Loucy (cell line): ENCODE measurements around the gene UGT2A3.

Experiments used
- H2AFZ ChIP-seq: fragments of 200-600 bp; sonication (generic); 2 replicates; pipeline ENCODE4 v1.6.0; 2016; ENCODE audit warnings: antibody characterized with exemption, mild to moderate bottlenecking, low read length, moderate library complexity
- H3F3A ChIP-seq: fragments of 200-600 bp; 2 replicates; pipeline ENCODE4 v1.6.0; 2016; ENCODE audit warnings: antibody characterized with exemption, low read depth, mild to moderate bottlenecking
- H3K27me3 ChIP-seq: fragments of 200-600 bp; sonication (generic); 2 replicates; pipeline ENCODE4 v1.6.1; 2014; ENCODE audit warnings: low read length, mild to moderate bottlenecking; ENCODE audit not compliant: insufficient read depth, poor library complexity, severe bottlenecking
- H3K36me3 ChIP-seq: fragments of 200-600 bp; sonication (generic); 2 replicates; pipeline ENCODE4 v1.6.1; 2016; ENCODE audit warnings: low read length; ENCODE audit not compliant: insufficient read depth
- H3K4me1 ChIP-seq: fragments of 200-600 bp; sonication (generic); 2 replicates; pipeline ENCODE4 v1.5.1; 2014; ENCODE audit warnings: low read length, mild to moderate bottlenecking; ENCODE audit not compliant: insufficient read depth, poor library complexity, severe bottlenecking
- H3K4me2 ChIP-seq: fragments of 200-600 bp; sonication (generic); 2 replicates; pipeline ENCODE4 v1.6.0; 2014; ENCODE audit warnings: antibody characterized with exemption, low read length, low read depth, mild to moderate bottlenecking; ENCODE audit not compliant: poor library complexity, severe bottlenecking
- H3K4me3 ChIP-seq: fragments of 200-600 bp; sonication (generic); 2 replicates; pipeline ENCODE4 v1.5.1; 2014; ENCODE audit warnings: low read length, mild to moderate bottlenecking, mixed read lengths; ENCODE audit not compliant: poor library complexity, severe bottlenecking
- H3K79me2 ChIP-seq: fragments of 200-600 bp; sonication (generic); 2 replicates; pipeline ENCODE4 v1.6.1; 2014; ENCODE audit warnings: low read length; ENCODE audit not compliant: insufficient read depth
- H3K9ac ChIP-seq: fragments of 200-600 bp; sonication (generic); 2 replicates; pipeline ENCODE4 v1.6.0; 2014; ENCODE audit warnings: mild to moderate bottlenecking, low read depth, low read length, moderate library complexity; ENCODE audit not compliant: poor library complexity, severe bottlenecking
- H3K9me2 ChIP-seq: fragments of 200-600 bp; sonication (generic); replicated peaks from 2 replicates; pipeline ENCODE4 v1.6.1; 2016; ENCODE audit warnings: low read depth, low read length, mixed read lengths
- H3K9me3 ChIP-seq: fragments of 200-600 bp; sonication (generic); 2 replicates; pipeline ENCODE4 v1.6.1; 2014; ENCODE audit warnings: mild to moderate bottlenecking, antibody characterized with exemption, low read length, low read depth; ENCODE audit not compliant: insufficient read depth
- H4K20me1 ChIP-seq: fragments of 200-600 bp; sonication (generic); 2 replicates; pipeline ENCODE4 v1.6.0; 2014; ENCODE audit warnings: antibody characterized with exemption, low read length, mild to moderate bottlenecking; ENCODE audit not compliant: insufficient read depth, poor library complexity, severe bottlenecking
- EZH2phosphoT487 ChIP-seq: fragments of 200-600 bp; IDR thresholded peaks from 2 replicates; pipeline ENCODE4 v1.6.1; 2018; ENCODE audit warnings: antibody characterized with exemption, mild to moderate bottlenecking, moderate library complexity, borderline replicate concordance
- TF ChIP-seq, protein P1 (sequence below): fragments of 200-600 bp; sonication (generic); conservative IDR thresholded peaks from 2 replicates; pipeline ENCODE4 v1.5.1; 2014; ENCODE audit warnings: mild to moderate bottlenecking, antibody characterized with exemption, low read length

Gene UGT2A3

DNA sequence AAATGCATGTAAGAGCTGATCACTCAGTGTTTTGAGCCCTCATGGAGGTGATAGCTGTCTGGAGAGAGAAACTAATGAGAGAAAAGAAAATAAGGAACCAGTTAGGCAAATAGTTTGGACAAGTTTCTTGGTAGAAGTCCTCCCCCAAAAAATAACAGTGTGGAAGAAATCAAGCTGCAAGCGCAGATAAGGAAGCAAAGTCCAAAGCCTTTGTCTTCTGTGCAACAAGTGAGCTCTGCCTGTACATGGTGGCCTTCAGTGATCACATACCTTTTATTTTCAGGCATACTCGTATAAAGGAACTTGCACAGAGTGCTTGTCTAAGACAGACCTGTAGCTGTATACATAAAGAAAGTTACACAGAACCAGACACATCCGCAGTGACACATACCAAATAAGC is 2.5 kb upstream of the UGT2A3 start:
- Histone ChIP-seq H2AFZ (no peak overlapping the region), H3K9ac (no peak overlapping the region), H4K20me1 (no peaks in the 10 kb centered on the region), H3K79me2 (no peaks in the 10 kb centered on the region), H3K9me3 (no peaks in the 10 kb centered on the region), H3K27me3 (no peaks in the 10 kb centered on the region), H3K4me2 (no peak overlapping the region), H3K4me1 (no peaks in the 10 kb centered on the region), H3K4me3 (no peak overlapping the region), H3F3A (no peaks in the 10 kb centered on the region), H3K36me3 (no peaks in the 10 kb centered on the region), H3K9me2 (no peaks in the 10 kb centered on the region)
- TF ChIP-seq, protein P1, sequence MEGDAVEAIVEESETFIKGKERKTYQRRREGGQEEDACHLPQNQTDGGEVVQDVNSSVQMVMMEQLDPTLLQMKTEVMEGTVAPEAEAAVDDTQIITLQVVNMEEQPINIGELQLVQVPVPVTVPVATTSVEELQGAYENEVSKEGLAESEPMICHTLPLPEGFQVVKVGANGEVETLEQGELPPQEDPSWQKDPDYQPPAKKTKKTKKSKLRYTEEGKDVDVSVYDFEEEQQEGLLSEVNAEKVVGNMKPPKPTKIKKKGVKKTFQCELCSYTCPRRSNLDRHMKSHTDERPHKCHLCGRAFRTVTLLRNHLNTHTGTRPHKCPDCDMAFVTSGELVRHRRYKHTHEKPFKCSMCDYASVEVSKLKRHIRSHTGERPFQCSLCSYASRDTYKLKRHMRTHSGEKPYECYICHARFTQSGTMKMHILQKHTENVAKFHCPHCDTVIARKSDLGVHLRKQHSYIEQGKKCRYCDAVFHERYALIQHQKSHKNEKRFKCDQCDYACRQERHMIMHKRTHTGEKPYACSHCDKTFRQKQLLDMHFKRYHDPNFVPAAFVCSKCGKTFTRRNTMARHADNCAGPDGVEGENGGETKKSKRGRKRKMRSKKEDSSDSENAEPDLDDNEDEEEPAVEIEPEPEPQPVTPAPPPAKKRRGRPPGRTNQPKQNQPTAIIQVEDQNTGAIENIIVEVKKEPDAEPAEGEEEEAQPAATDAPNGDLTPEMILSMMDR, result no peak

DNA sequence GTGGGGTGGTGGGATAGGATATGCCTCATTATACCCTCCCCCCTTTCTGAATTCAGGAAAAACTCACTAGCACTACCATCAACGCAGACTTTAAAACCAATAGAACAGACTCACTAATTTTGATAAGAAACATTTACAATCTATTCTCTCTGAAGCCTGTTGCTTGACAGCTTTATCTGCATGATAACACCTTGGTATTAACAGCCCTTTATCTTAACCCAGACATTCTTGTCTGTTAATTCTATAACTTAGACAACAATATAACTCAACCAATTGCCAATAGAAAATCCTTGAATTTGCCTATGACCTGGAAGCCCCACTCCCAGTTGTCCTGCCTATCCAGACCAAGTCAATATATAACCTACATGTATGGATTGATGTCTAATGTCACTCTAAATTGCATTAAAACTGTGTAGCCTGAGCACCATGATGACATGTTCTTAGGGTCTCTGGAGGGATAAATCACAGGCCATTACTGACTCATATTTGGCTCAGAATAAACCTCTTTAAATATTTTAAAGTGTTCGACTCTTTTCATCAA is 1.5 kb upstream of the UGT2A3 start:
- H2AFZ ChIP-seq, result no peak overlapping the region
- H3K9me3 ChIP-seq, result no peaks in the 10 kb centered on the region
- TF ChIP-seq, protein P1, result no peak
- TF ChIP-seq EZH2phosphoT487, result no peak
- no peaks in the 10 kb centered on the region for H3K36me3 ChIP-seq
- H3K4me3 ChIP-seq, result no peak overlapping the region
- no peaks in the 10 kb centered on the region for H3K79me2 ChIP-seq
- no peaks in the 10 kb centered on the region for H3F3A ChIP-seq
- no peaks in the 10 kb centered on the region for H4K20me1 ChIP-seq
- no peaks in the 10 kb centered on the region for H3K4me1 ChIP-seq
- H3K27me3 ChIP-seq, result no peaks in the 10 kb centered on the region
- H3K9me2 ChIP-seq, result no peaks in the 10 kb centered on the region
- H3K9ac ChIP-seq, result no peak overlapping the region
- H3K4me2 ChIP-seq, result no peak overlapping the region

DNA sequence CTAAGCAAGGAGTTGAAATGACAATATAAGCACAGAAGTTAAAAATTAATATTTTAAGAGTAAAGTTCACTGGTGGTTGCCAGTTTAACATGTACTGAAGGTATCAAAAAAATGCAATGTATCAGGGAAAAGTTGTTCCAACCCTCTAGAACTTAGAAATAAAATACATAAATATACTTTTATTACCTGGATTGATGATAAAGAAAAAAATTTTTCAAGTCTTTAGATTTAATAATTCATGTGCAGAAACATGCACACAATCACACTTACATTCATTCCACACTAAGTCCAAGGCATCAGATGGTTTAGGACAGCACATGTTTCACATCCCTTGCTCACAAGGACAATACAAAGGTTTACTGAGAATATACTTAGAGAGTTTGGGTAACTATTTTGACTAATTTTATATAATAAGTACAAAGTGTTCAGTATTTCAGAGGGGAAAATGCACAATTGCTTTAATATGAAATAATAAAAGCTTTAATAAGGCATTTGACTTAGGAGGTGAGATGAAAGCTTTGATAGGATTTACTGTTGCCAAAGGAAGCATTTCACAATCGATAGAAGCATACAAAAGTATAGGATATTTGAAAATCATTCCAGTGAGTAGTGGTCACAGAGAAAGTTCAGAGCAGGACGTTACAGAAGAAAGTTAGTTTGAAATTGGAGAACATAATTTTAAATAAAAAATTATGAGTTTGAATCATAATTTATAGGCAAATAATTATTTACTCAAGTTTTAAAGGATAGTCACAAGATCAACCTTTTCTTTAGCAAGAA is 392 bp upstream of the UGT2A3 start:
- H3K79me2 ChIP-seq, result no peaks in the 10 kb centered on the region

More for the DNA sequence above, 392 bp upstream of the UGT2A3 start:
- no peaks in the 10 kb centered on the region for H4K20me1 ChIP-seq
- no peaks in the 10 kb centered on the region for H3K9me2 ChIP-seq
- no peaks in the 10 kb centered on the region for H3K36me3 ChIP-seq
- H3K4me3 ChIP-seq, result no peak overlapping the region
- H3K9ac ChIP-seq, result no peak overlapping the region
- no peak overlapping the region for H2AFZ ChIP-seq
- H3F3A ChIP-seq, result no peaks in the 10 kb centered on the region
- no peaks in the 10 kb centered on the region for H3K9me3 ChIP-seq
- no peak overlapping the region for H3K4me2 ChIP-seq
- H3K4me1 ChIP-seq, result no peaks in the 10 kb centered on the region
- TF ChIP-seq, protein P1, result no peak
- TF ChIP-seq EZH2phosphoT487, result no peak
- no peaks in the 10 kb centered on the region for H3K27me3 ChIP-seq
